HG02571 (cell line): Measurements from ENCODE around the gene RNASE8.

Experiments
- ATAC-seq: cut with Tn5 transposase; IDR thresholded peaks from one replicate; pipeline ENCODE4 v1.9.1; 2021; ENCODE audit warnings: mild to moderate bottlenecking, moderate library complexity; ENCODE audit not compliant: unreplicated experiment

Gene RNASE8

DNA sequence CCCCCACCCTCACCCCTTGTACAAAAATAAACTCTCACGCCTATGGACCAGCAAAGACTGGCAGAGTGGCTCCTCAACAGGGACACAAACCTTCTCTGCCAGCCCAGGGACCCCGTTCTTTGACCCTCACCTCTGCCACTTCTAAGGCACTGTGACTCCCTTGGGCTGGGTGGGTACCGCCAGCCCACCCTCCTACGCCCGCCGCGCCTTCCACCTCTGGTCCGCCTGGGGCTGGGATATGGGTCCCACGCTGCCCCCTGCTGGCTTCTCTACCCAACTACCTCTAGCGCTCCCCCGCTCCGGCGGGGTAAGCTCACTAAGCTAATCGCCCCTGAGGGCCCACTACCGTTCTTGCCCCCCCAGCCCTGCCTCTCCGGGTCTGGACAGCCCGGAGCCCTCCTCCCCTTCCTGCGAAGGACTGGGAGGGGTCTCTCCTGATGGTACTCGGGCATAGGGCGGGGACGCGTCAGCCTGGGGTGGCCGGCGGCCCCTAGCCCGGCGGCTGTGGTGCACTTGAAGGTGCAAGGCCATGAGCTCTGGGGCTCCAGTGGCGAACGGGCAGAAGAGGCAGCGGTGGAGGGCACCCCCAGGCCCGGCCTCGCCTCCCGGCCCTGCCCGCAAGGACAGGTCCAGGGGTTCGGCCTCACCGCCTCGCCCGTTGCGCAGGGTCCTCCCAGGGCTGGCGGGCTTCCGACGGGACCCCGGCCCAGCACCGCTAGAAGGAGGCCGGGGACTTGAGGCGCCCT, 32.7 kb downstream of the RNASE8 start:
- ATAC-seq, result no peak

DNA sequence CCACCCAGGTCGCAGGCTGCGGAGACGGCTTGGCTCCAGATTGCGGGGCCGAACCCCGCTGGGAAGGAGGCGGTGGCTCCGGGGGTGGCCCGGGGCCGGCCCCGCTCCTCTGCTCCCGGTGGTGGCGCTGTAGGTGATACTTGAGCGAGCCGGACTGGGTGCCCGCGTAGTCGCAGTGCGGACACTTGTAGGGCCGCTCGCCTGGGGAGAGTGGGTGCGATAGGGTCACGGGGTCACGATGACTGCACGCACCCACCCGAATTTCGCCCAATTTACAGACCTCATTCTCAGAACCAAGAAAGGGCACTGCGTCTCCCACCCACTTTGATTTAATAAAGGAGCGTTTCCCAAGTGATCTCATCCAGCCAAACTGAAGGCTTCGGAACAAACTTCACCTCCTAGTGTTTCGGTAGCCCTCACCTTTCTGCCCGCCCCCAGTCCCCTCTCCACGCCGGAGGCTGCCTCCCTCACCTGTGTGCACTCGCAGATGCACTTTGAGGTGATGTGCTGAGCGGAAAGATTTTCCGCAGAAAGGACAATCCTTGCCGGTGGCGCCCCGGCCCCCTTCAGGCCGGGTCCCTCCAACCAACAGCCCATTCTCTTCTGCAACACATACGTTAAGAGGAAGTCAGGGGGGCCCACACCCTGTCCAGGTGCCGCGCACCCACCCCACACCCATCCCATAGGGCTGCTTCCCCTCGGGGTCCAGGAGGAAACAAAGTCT, 33.5 kb downstream of the RNASE8 start:
- ATAC-seq, result no peak

DNA sequence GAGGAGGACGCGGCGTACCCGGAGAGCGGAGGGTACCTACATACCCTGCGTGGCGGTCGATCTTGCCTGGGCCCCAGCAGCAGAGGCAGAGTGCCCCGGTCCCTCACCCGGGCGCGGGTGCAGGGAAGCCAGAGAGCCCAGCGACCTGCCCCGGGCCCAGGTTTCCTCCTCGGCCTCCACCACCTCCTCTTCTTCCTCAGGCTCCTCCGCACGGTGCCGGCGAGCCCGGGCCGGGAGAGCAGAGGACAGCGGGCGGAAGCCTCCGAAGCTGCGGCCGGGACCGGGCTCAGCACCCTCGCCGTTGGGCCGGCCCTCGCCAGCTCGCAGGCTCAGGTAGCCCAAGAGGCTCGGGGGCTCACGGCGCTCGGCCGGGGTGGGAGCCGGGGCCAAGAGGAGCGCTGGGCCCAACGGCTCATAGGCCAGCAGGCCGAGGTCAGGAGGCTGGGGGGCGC, 34.2 kb downstream of the RNASE8 start:
- ATAC-seq, result no peak

DNA sequence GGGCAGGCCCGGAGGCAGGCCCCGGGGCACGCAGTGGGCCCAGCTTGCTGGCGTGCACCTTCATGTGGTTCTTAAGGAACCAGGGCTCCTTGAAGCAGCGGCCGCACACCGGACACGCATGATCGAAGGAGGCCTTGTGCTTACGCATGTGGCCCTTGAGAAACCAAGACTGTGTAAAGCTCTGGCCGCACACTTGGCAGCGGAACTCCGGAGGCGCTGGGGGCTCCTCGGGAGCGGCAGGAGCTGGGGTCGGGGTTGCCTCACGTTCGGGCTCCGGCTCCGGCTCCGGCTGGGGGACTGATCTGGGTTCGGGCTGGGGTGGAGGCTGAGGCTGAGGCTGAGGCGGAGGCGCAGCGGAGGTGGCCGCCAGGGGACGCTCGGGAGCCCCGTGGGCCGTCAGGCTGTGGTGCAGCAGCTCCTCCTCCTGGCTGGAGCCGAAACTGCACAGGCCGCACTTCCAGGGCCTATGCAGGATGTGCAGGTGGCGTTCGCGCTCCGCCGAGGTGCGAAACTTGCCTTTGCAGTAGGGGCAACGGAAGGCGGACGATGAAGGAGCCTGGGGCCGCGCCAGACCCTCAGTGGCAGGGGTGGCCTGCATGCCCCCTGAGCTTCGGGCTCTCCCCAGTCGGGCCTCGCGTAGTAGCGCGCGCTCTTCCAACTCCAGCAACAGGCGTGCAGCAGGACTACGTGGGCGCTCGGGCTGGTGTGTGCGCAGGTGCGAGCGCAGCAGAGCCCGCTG, 34.8 kb downstream of the RNASE8 start:
- peak; percentile 80 for ATAC-seq

DNA sequence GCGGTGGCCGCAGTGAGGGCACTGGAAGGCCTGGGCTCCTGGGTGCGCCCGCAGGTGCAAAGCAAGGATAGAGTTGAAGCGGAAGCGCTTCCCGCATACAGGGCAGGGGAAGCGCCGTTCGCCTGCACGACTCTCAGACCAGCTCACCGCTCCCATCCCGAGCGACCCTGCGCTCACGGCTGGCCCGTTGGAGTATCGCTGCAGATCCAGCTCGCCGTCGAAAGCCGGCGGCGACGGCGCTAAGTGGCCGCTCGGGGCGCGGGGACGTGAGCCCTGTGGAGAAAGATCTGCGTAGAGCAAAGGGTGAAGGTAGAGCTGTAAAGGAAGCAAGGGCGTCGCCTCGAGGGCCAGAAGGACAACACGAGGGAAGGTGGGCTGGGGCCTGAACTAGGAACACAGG, 35.4 kb downstream of the RNASE8 start:
- ATAC-seq, result no peak

DNA sequence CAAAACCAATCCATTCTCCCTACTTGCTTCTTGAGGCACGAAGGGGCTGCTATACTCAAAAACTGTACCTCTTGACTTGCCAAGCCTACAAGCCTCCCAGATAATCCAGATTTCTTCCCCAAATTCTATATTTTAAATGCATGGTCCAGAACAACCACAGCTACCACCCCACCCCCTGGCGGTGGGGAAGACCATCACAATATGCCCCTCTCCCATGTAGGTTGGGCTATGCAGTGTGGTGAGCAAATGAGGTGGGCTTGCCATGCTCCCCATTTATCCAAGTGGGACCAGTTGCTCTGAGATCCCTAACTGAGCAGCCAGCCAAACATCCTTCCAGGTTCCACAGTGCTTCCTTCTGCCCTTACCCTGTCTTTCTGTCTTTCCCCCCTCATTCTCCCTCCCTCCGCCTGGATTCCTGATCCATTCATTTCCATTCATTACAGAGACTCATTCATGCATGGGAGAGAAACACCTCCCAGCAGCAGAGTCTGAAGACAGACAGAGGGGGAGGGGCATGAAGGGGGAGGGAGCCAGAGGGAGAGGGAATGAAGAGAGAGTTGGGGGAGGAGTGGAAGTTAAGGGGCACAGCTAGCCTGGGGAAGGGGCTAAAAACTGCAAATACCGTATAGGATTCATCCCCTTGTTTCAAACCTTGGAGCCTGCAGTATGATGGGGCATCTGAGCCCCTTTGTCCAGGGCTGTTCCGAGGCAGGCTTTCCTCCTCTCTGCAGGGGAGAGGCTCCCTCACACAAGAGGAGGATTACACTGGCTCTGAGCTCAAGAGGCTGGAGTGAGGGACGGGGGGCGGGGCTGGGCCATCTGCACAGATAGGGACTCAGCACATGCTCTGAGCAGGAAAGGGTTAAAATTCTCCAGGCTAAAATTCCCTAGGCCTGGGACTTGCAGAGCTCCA, 36.4 kb downstream of the RNASE8 start:
- ATAC-seq, result no peak

DNA sequence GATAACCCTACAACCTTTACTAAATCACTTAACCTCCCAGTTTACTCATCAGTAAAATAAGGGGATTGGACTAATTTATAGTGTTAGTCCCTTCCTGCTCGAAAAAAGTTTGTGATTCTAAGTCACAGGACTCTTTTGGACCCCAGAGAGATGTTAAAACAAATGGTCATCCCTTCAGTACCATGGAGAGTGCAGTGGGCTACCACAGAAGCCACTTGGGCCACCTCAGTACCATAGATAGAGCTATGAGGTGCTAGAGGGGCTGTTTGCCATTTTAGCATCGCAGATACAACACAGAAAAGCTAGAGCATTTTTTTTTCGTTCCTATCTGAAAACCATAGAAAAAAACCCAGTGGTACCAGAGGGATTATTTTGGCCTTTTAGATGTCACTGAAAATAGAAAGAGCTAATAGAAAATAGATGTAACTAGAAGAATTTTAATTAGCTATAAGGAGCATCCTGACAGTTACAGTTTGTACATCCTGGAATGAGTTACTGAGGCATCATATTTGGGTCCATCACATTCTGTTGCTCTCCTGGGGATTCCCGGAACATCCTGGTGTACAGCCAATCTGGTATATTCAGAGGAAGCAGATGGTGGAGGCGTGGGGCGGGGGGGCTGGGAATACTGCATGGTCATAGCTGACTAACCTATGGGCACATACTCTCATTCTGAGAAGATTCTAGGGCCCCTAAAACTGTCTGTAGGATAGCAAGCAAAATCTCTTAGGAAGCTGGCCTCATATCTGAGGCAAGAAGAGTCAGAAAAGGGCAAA, 38.0 kb downstream of the RNASE8 start:
- no peak for ATAC-seq

DNA sequence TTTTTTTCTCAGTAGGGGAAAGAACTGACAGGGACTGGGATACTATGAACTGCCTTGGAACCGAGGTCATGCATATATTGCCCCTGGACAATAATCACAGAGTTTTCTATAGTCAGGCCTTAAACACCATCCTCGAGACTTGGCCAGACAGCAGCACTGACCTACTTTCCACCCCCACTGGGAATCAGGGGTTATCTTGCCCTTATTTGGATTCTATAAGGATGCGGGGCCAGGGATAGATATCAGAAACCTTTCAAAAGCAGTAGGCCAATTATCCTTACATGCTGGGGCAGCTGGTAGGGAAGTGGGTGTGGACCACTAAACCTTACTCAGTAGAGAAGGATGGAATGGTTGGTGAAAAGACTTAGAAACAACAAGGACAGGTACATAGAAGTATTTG, 38.8 kb downstream of the RNASE8 start:
- no peak for ATAC-seq

DNA sequence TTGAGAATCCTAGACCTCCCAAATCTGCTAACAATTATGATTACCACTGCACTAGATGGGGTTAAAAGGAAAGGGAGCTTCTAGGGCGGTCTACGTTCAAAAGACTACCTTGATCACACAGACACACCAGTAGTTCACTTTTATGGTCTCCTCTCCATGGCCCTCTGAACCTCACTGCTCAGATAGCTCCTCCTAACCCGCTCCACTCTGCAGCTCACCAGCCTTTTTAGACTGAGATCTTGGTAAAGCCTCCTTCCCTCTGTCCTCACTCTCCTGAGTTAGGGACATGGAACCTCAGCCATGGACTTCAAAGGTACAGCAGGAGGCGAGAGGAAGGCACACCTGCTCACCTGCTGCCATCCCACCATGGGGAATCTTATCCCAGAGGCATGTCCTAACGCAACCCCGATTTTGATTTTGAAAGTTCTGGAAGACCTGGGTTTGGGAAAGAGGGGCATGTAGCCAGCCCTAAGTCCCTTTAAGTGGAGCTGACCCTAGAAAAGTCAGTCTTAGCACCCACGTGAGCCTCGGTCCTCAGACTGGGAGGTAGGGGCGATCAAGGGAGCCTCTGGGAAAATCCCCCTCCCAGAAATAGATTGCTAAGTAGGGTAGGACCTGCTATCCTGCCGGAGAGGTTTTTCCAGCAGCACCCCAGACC, 39.5 kb downstream of the RNASE8 start:
- no peak for ATAC-seq

DNA sequence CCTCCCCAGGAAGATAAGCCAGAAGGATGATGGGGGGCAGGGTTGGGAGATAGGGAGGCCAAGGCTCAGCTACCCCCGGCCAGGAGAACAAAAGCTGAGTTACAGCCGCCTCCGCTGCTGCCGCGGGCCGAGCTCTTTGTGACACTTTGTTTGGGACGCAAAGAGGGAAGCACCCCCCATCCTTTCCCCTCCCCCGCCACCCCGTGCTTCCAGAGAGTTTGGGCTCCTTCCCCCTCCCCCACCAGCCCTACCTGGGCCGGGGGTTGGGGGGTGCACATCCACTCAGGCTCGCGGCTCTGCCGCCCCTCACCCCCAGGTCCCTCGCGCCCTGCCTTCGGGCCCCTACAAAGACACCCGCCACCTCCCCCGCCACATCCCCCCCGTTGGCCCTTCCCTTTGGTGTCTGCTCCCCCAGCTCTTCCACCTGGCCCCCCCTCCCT, 40.0 kb downstream of the RNASE8 start:
- no peak for ATAC-seq

DNA sequence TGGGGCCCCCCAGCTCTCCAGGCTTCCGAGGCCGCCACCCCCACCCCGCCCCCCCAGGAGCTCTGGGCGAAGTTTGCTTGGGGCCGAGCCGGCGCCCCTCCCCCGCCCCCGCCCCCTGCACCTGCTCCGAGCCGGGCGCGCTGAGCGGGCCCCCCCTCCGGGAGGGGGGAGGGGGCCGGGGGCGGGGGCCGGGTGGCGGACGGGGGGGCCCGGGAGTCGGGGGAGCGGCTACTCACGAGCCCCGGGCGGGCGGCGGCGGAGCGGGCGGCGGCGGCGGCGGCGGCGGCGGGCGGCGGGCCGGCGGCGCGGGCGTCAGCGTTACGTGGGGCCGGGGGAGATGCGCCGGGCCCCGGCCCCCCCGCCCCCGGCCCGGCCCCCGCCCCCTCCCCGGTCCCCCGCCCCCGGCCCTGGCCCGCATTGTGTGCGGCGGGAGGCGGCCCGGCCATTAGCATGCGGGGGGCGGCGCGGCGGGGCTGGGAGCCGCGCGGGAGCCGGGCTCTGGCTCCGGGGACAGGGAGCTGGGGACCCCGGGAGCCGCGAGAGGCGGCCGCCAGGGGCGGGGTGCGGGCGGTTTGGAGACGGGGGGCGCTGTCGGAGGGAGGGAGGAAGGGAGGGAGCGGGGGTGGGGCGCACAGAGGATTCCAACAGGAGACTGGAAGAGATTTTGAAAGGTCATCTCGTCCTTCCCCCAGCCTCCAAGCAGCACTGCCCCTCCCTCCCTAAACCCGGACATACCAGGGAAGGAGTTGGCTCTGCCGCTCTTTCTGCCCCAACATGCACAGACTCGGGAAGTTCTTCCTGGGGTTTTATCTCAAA, 40.7 kb downstream of the RNASE8 start, which contains the start of gene ZNF219:
Gene ZNF219, minus strand, starts transcription at position 580 of the 816 bp plus-strand sequence. CDS start 5,064 bp downstream, outside the sequence.
- ATAC-seq, result no peak

DNA sequence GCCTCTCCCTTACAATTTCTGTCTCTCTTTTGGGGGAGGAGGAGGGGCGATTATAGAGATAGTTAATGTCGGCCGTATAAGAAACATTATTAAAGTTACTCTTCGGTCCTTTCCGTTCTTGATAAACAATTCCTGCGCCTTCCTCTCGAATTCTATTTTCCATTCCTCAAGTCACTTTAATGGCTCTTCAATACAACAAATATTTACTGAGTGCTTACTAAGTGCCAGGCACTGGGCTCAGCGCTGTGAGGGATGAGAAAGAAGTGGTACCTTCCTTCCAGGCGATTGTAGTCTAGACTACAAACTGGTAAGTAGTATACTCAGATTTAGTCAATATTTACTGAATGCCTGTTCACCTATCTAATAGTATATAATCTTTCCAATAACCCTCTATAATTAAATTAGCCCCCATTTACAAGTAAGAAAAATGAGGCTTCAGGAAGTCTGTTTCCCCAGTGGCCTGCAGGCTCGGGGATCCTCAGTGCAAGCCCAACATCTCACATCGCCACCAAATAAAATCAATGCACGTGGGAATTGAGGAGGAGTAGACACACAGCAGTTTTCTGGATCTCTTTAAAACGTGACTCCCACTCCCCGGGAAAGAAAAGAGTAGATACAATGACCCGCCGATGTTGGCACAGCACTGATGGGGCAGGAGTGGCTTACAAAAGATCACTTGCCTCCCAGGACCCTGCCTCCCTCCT, 41.4 kb downstream of the RNASE8 start:
- no peak for ATAC-seq

DNA sequence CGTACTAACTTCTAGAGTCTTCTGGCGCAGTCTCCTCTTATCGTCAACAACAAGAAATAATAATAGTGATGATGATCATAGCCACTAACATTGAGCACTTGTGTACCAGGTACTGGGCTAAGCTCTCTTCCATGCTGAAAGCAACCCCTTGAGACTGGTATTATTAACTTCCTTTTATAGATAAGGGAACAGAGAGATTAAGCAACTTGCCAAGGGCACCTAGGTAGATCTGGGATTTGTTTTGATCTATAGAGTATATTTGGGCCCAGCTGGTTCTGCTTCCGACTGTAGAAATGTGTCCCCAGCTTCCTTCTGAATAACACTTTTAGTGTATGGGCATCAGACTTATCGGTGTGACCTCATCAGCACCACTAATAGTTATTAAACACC, 42.0 kb downstream of the RNASE8 start:
- ATAC-seq, result no peak

DNA sequence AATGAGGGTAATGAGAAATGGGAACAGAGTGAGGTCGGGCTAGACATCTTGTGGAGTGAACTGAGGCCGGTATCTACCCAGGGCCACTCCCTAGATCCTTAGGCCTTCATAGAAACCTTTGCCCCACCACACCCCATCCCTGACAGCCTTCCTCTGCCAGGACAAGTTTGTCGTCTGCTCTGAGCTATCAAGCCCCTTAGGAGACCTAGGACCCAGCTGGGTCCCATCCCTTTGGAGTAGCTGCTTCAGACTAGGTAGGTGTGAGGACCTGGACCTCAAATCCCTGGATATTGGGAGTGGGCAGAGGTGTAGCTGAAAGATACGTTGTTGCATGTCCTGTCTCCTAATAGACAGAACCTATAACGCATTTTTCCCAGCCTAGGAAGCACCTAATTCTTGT, 43.3 kb downstream of the RNASE8 start, which contains the start of gene TMEM253:
Gene TMEM253, plus strand, starts transcription at position 136 of the 400 bp plus-strand sequence. CDS start 278 bp downstream, outside the sequence.
- ATAC-seq, result no peak

DNA sequence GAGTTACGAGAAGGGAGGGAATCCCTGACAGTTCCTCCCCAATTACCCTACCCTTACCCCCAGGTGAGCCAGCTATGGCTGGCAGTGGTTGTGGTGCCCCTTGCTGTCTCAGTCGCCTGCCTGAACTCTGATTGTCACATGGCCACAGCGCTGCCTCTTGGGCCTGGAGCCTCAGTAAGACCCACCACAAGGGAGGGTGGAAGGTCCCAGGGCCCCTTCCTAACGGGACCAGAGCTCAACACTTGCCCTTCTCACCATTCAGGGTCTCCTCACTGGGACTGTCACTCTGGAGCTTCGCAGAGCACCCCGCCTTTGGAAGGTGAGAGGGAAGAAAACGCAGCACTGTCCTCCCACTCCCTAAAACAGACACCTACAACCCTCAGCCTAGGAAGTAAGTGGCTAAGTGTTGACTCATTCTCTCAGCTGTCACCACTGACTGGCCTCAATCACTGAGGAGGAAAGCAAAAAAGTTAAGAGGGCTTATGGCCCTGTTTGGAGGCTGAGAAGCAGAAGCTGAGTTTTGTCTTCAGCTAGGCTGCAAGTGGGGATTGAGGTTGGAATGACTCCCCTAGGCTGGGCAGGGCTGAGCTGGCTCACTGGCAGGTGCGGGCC, 44.3 kb downstream of the RNASE8 start:
- ATAC-seq, result no peak

DNA sequence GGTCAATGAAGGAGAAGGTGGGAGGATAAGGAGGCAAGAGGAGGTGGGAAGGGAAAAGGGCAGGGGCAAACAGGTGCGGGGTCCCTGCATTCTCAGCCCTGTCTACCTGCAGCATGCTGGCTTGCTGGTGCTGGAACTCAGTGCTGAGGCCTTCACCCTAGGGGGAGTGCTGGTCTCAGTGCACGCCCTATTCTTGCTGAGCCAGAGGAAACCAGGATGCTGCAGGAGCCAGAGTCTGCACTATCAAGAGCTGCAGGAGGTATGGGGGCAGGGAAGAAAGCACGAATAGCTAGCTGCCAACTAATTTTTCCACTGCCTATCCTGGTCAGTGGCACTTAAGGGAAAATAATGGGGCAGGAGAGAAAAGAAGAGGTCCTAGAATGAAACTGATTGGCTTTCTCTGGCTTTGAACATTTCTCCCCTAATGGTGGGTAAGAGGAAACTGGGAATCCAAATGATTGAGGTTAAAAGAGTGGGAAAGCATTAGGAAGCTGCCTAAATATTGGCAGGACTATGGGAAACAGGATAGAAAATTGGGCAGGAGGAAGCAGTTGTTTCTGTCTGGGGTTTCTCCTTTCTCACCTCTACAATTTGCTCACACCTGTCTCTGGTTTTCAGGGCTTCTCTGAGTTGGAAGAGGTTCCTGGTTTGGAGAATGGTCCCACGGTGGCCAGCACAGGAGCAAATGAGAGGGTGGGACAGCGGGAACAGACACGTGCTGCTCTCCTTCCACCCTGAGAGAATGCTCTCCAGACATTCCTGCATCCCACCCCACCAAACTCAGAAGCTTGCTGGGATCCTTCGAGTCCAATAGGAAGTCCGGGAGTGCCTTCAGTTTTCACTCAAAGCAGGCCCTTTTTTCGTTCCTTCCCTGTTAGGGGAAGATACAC, 45.1 kb downstream of the RNASE8 start:
- no peak for ATAC-seq
